ENCODE results near the gene TYMP. TPM values are rescaled to one million over a fixed set of nuclear protein-coding genes. Genes with fewer than 3 reads are reported as not detected.
A peak's percentile ranks its signal among the peaks of the same experiment; 100 is the strongest.

Gene TYMP
- total RNA-seq, 1 experiment from 2014 or later, result 56.0 TPM

- in situ Hi-C loops (cut with HindIII; ENCODE audit: low pct_unique_long_range_greater_than_20kb, low sequenced_read_pairs), result no loop called here
- ChIA-PET CTCF (interaction anchor here (0.6 to 1.4 kb wide), 3 partner anchors 17 to 266 kb away, joined by 4 to 10 read pairs (median 6); partner anchors contain the start of gene SCO2), POLR2A (interaction anchor here (0.6 to 0.7 kb wide), 4 partner anchors 15 to 53 kb away, joined by 3 to 6 read pairs (median 4); no protein-coding TSS in a partner anchor)
- no TSS peak for BruUV-seq (replicated peaks)
- Histone ChIP-seq H3K36me3 (ENCODE audit: control insufficient read depth, insufficient read depth, low read length) (peaks cover 4% of the 10 kb centered on the region), H3K9me3 (ENCODE audit: control insufficient read depth, insufficient read depth, low read depth, low read length) (no peaks in the 10 kb centered on the region), H3K27ac (ENCODE audit: low read length) (peak within 1 kb of the TSS; percentile 87), H3K4me3 (ENCODE audit: low read depth in 2 of 2, low read length in 2 of 2) (peak within 1 kb of the TSS; percentile 85 to 91), H3K4me1 (ENCODE audit: control insufficient read depth, insufficient read depth, low read length) (peaks cover 5% of the 10 kb centered on the region), H3K27me3 (ENCODE audit: control insufficient read depth, insufficient read depth, low read length) (no peaks in the 10 kb centered on the region)
- TF ChIP-seq REST (IDR thresholded peaks at IDR 0.05; ENCODE audit: insufficient read depth in 1 of 2, low read depth in 2 of 2, low read length in 1 of 2) (0 out of 4 replicates have a peak, but pooled peaks of 1 of the 2 experiments have one; percentile 25), SIN3A (IDR thresholded peaks at IDR 0.05; ENCODE audit: borderline replicate concordance, insufficient read depth, low read depth, low read length) (no peak), POLR2AphosphoS5 (IDR thresholded peaks at IDR 0.05; ENCODE audit: low read depth, low read length) (peak; percentile 61; the same call in 1 of the 2 replicates), CTCF (IDR thresholded peaks at IDR 0.05) (no peak)
- DNase-seq (ENCODE audit: low read depth, low spot score) (no peak), ATAC-seq (peak; percentile 82)
- intact Hi-C loops (cut with micrococcal nuclease; ENCODE audit: unreplicated experiment), result no loop called here
Observed at GRCh38 chr22:50507991-50508884, 21.6 kb downstream of the TYMP start, which contains the start of gene NCAPH2. NCAPH2 (plus strand) TSS chr22:50508224; CDS start chr22:50508338, 114 bp downstream.

- no peaks in the 10 kb centered on the region for H3K27me3 ChIP-seq (ENCODE audit: control insufficient read depth, insufficient read depth, low read length)
- DNase-seq (ENCODE audit: low read depth, low spot score), result no peak
- H3K36me3 ChIP-seq (ENCODE audit: control insufficient read depth, insufficient read depth, low read length), result peaks cover 4% of the 10 kb centered on the region
- TF ChIP-seq SIN3A (IDR thresholded peaks at IDR 0.05; ENCODE audit: borderline replicate concordance, insufficient read depth, low read depth, low read length) (peak; percentile 60; the same call in 1 of the 2 replicates), REST (IDR thresholded peaks at IDR 0.05; ENCODE audit: insufficient read depth in 1 of 2, low read depth in 2 of 2, low read length in 1 of 2) (no peak)
- peak within 1 kb of the TSS; percentile 85 to 91 for H3K4me3 ChIP-seq (ENCODE audit: low read depth in 2 of 2, low read length in 2 of 2)
- peak; percentile 85 for ATAC-seq
- peaks cover 5% of the 10 kb centered on the region for H3K4me1 ChIP-seq (ENCODE audit: control insufficient read depth, insufficient read depth, low read length)
- intact Hi-C loops (cut with micrococcal nuclease; ENCODE audit: unreplicated experiment), result no loop called here
- H3K27ac ChIP-seq (ENCODE audit: low read length), result peak within 1 kb of the TSS; percentile 87
- BruUV-seq (replicated peaks), result no TSS peak
- ChIA-PET POLR2A (interaction anchor here (0.6 to 0.7 kb wide), 3 partner anchors 15 to 33 kb away, joined by 3 to 6 read pairs (median 3); no protein-coding TSS in a partner anchor), CTCF (interaction anchor here (0.6 to 1.4 kb wide), 3 partner anchors 18 to 265 kb away, joined by 4 to 10 read pairs (median 6); partner anchors contain the start of gene SCO2)
- H3K9me3 ChIP-seq (ENCODE audit: control insufficient read depth, insufficient read depth, low read depth, low read length), result no peaks in the 10 kb centered on the region
- in situ Hi-C loops (cut with HindIII; ENCODE audit: low pct_unique_long_range_greater_than_20kb, low sequenced_read_pairs), result no loop called here
Observed at GRCh38 chr22:50507421-50507990, 22.3 kb downstream of the TYMP start, which contains the start of gene LMF2. LMF2 (minus strand) TSS chr22:50507702; CDS start chr22:50507675, 27 bp downstream.
